ENCODE data around the gene RAPGEF6. TPM values are rescaled to one million over a fixed set of nuclear protein-coding genes. Genes with fewer than 3 reads are reported as not detected.

RAPGEF6 gene
- total and polyA plus RNA-seq, 2 of the 4 experiments (the other 2 are of a cell fraction) = 5.8 to 18.8 TPM

DNA sequence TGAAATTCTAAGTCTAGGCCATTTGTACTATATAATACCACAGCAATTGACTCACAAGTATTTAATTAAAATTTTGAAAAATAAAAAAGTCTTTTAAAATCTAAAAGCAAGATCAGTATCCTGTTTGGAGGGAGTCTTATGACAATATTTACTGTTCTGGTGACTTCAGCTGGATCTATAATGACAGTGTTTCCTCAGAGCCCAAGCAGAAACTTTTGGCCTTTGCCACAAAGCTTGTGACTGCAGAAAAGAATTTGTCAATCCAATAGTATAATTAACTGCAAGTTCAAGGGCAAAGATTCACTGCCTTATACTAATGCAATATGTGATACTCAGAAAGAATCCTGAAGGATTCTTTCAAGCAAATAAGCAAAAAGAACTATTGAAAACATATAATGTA, 49.6 kb upstream of the RAPGEF6 start:
- H2AK9ac ChIP-seq (replicated peaks; ENCODE audit: low read depth, low read length, poor library complexity) = no peak overlapping the region
- no peak overlapping the region for H3K9ac ChIP-seq (ENCODE audit: low read depth, low read length)
- ATAC-seq (ENCODE audit: low read depth) = 0 out of 2 replicates have a peak, but pooled peaks have one; percentile 38
- H3K27me3 ChIP-seq (ENCODE audit: control insufficient read depth, insufficient read depth, low read length) = no peaks in the 10 kb centered on the region
- intact Hi-C loops (cut with micrococcal nuclease) = no loop called here
- no TSS peak for BruUV-seq (replicated peaks)
- no peak overlapping the region for H2AK5ac ChIP-seq (ENCODE audit: low read depth, low read length)
- H2AFZ ChIP-seq (replicated peaks; ENCODE audit: low read length, poor library complexity) = no peak overlapping the region
- peaks cover 5% of the 10 kb centered on the region; the same call in 1 of the 2 replicates for H3K9me1 ChIP-seq (ENCODE audit: insufficient read depth, low read length)
- no peak for DNase-seq
- no peak for TF ChIP-seq BHLHE40 (IDR thresholded peaks at IDR 0.05; ENCODE audit: low read depth, low read length)
- no peak for TF ChIP-seq SMC3 (IDR thresholded peaks at IDR 0.05; ENCODE audit: low read depth, low read length)
- TF ChIP-seq, protein P1, sequence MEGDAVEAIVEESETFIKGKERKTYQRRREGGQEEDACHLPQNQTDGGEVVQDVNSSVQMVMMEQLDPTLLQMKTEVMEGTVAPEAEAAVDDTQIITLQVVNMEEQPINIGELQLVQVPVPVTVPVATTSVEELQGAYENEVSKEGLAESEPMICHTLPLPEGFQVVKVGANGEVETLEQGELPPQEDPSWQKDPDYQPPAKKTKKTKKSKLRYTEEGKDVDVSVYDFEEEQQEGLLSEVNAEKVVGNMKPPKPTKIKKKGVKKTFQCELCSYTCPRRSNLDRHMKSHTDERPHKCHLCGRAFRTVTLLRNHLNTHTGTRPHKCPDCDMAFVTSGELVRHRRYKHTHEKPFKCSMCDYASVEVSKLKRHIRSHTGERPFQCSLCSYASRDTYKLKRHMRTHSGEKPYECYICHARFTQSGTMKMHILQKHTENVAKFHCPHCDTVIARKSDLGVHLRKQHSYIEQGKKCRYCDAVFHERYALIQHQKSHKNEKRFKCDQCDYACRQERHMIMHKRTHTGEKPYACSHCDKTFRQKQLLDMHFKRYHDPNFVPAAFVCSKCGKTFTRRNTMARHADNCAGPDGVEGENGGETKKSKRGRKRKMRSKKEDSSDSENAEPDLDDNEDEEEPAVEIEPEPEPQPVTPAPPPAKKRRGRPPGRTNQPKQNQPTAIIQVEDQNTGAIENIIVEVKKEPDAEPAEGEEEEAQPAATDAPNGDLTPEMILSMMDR (conservative IDR thresholded peaks at IDR 0.05; ENCODE audit: low read depth, low read length) = no peak
- TF ChIP-seq POLR2A (IDR thresholded peaks at IDR 0.05; ENCODE audit: low read depth, low read length) = no peak
- H4K5ac ChIP-seq (ENCODE audit: low read depth, low read length) = no peak overlapping the region
- no peak overlapping the region for H4K91ac ChIP-seq (ENCODE audit: insufficient read depth, low read depth, low read length)
- no peak overlapping the region for H3K27ac ChIP-seq (ENCODE audit: insufficient read depth, low read length)
- no peak overlapping the region for H2BK20ac ChIP-seq (ENCODE audit: low read depth, low read length)
- peaks cover 10 to 41% of the 10 kb centered on the region in 2 experiments; a peak in 3 of 4 replicates for H3K79me1 ChIP-seq (ENCODE audit: low read depth in 1 of 2, low read length in 2 of 2)
- H3K4me1 ChIP-seq (ENCODE audit: control insufficient read depth, insufficient read depth, low read length) = peaks cover 4% of the 10 kb centered on the region; the same call in 1 of the 2 replicates
- in situ Hi-C loops (cut with MboI; ENCODE audit: low sequenced_read_pairs) = no loop called here
- H3K14ac ChIP-seq (replicated peaks; ENCODE audit: low read depth, low read length) = 0 out of 2 replicates have a peak overlapping the region, but pooled peaks have one; percentile 68
- ChIA-PET CTCF (no interaction called here), POLR2A (ENCODE audit: unreplicated experiment) (no interaction called here)
- no peaks in the 10 kb centered on the region for H4K20me1 ChIP-seq (ENCODE audit: insufficient read depth, low read length)
- H3K4me2 ChIP-seq (ENCODE audit: low read depth, low read length) = no peak overlapping the region
- no peak overlapping the region for H3K56ac ChIP-seq (ENCODE audit: extremely low read depth, insufficient read depth, low read length)
- dilution Hi-C loops (cut with HindIII; ENCODE audit: low sequenced_read_pairs, unreplicated experiment) = no loop called here
- H2BK15ac ChIP-seq (ENCODE audit: low read depth, low read length) = no peak overlapping the region
- no peak overlapping the region; a peak in 1 of 4 replicates for H4K8ac ChIP-seq (ENCODE audit: low read depth in 2 of 2, low read length in 2 of 2)
- no peak overlapping the region for H3K4ac ChIP-seq (ENCODE audit: low read depth, low read length)
- no peak overlapping the region for H3K4me3 ChIP-seq (ENCODE audit: insufficient read depth, low read depth, low read length)
- H3K23ac ChIP-seq (ENCODE audit: low read depth, low read length) = no peak overlapping the region
- H2BK5ac ChIP-seq (ENCODE audit: low read depth, low read length, poor library complexity, severe bottlenecking) = peak overlapping the region; percentile 61
- peaks cover 7% of the 10 kb centered on the region; the same call in 1 of the 2 replicates for H3K36me3 ChIP-seq (ENCODE audit: control insufficient read depth, insufficient read depth, low read length)
- no peaks in the 10 kb centered on the region for H3K9me3 ChIP-seq (ENCODE audit: control insufficient read depth, insufficient read depth, low read length)
- H2BK120ac ChIP-seq (ENCODE audit: low read depth, low read length) = no peak overlapping the region
- no peak overlapping the region for H3K18ac ChIP-seq (ENCODE audit: low read depth, low read length)

All from IMR-90 (cell line).